ENCODE measurements around the gene PAPSS1.
"Not testable (repeated sequence)": the region's sequence is repeated elsewhere in the genome, so short reads cannot be mapped to it uniquely, and the experiment has no call there.

Gene PAPSS1

DNA sequence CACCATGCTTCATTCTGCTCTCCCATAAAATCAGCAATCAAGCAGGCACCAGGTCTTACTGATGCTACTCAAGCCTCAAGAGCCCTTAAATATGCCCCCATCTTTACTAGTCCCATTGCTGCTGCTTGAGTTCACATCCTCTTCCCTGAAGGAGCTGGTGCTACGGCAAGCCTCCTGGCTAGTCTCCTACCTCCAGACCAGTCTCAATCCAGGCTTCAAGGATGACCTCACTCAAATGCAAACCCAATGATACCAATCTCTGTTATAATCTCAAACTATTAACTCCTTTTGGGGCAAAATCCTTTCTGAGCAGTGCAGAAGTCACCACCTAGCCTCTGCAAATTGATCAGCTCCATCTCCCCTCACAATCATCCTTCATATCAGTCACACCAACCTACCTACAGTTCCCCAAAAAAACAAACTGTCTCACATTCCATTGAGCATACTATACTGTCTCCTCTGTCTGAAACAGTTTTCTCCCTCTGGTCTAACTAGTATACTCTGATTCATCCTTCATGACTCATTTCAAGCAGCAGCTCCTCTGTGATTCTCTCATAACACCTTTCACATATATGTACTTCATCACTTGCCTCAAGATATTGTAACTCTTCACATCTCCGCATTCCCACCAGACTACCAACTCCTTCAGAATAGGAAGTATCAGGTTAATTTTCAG, 30.0 kb downstream of the PAPSS1 start:
- DNase-seq (ENCODE audit: low read depth in 2 of 2) = no peak

GRCh38 chr4:107688421-107688820, 31.6 kb downstream of the PAPSS1 start:
- DNase-seq (ENCODE audit: low read depth in 2 of 2) = no peak

DNA sequence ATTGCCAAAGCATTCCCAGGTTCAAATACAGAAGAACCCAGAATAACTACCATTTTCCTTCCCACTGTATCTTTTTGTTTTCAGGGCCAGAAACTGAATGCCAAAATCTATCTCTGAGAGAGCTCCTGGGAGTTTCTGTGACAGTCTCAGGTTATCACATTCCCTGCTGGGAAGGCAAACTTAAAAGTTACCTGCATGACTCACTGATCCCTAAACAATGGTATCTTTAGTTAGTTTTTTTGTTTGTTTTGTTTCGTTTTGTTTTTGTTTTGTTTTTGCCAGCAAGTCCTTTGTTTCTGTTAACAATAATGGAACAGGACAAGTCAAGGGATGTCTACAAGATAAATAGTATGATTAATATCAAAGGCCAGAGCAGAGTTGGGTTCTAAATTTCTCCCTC, 34.3 kb downstream of the PAPSS1 start:
- DNase-seq (ENCODE audit: low read depth in 2 of 2) = no peak

DNA sequence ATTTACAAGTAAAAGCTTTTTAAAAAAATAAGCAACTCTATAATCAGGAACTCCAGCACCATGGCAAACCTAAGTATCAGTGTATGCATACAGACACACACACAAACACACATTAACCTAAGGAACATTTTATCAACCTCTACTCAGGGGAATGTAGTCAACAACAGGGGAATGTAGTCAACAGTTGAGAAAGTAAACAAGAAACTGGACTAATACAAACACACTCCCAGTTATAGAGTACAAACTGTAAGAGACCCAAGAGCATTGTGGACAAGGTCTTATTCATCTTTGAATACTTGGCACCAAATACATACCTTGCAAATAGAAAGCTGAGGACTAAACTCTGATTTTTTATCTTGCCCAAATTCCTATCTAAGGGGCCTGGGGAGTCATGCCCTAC, 36.2 kb downstream of the PAPSS1 start:
- DNase-seq (ENCODE audit: low read depth in 2 of 2) = no peak

GRCh38 chr4:107682306-107682705, 37.7 kb downstream of the PAPSS1 start:
- DNase-seq (ENCODE audit: low read depth in 2 of 2) = no peak

GRCh38 chr4:107669068-107669467, 51.0 kb downstream of the PAPSS1 start:
- no peak for DNase-seq (ENCODE audit: low read depth in 2 of 2)

DNA sequence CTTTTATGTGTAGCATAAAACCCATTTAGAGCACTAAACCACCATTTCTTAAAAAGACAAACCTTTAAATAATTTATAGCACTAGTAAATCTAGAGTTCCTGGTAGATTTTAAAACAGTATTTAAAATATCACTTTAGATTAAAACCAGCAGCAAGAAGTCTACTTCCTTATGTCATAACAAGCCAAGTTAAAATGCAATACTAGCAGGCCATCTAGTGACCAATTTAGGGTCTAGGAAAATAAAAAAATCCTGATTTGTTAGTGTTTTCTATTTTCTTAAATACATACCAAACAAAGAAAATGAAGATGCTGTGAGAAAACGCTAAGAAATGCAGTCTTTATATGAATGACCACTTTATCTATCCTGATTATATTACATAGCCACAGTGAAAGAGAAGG, 53.9 kb downstream of the PAPSS1 start:
- no peak for DNase-seq (ENCODE audit: low read depth in 2 of 2)

DNA sequence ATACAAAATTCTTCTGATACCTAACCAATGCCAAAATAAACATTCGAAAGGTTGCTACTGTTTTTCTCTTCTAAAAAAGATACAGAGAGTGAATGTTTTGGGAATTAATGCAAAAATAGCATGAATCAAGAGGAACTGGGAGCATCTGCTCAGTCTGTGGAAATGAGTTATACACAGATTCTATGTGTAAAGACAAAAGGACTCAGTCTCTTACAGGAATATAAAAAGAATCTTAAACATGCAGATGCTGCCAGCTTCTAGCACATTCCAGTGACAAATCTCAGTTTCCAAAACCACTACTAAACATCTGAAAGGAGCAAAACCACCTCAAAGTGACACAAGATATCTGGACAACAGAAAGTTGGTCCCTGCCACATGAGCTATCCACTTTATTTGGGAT, 55.0 kb downstream of the PAPSS1 start:
- DNase-seq (ENCODE audit: low read depth in 2 of 2) = no peak

GRCh38 chr4:107658400-107659336, 61.4 kb downstream of the PAPSS1 start:
- DNase-seq (ENCODE audit: low read depth in 2 of 2) = no peak

DNA sequence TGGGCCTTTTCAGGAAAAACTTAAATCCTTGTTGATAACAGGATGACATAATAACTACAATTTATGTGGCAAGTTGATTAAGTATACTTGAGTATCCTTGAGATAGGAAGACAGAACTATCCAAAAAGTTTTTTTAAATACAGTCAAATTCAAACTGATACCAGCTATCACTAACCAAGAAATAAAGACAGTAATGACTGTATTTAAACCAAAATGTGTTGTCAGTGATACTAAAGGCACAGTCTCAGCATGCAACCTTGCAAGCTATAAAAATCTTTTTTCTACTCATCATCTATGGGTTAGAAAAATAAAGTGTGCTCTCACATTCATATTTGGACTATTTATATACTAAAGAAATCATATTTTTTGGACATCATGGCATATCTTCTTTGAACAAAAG, 64.7 kb downstream of the PAPSS1 start:
- DNase-seq (ENCODE audit: low read depth in 2 of 2) = no peak

- DNase-seq (ENCODE audit: low read depth in 2 of 2) = no peak
These were observed 65.3 kb downstream of the PAPSS1 start for GRCh38 chr4:107654694-107655093.

DNA sequence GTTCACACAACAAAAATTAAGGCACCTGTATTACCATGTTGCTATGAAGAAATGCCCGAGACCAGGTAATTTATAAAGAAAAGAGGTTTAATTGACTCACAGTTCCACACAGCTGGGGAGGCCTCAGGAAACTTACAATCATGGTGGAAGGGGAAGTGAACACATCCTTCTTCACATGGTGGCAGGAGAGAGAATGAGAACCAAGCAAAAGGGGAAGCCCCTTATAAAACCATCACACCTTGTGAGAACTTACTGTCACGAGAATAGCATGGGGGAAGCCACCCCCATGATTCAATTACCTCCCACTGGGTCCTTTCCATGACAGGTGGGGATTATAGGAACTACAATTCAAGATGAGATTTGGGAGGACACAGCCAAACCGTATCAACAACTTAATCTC, 68.6 kb downstream of the PAPSS1 start:
- not testable (repeated sequence) for DNase-seq (ENCODE audit: low read depth in 2 of 2)

GRCh38 chr4:107650251-107650650, 69.8 kb downstream of the PAPSS1 start:
- no peak for DNase-seq (ENCODE audit: low read depth in 2 of 2)

DNA sequence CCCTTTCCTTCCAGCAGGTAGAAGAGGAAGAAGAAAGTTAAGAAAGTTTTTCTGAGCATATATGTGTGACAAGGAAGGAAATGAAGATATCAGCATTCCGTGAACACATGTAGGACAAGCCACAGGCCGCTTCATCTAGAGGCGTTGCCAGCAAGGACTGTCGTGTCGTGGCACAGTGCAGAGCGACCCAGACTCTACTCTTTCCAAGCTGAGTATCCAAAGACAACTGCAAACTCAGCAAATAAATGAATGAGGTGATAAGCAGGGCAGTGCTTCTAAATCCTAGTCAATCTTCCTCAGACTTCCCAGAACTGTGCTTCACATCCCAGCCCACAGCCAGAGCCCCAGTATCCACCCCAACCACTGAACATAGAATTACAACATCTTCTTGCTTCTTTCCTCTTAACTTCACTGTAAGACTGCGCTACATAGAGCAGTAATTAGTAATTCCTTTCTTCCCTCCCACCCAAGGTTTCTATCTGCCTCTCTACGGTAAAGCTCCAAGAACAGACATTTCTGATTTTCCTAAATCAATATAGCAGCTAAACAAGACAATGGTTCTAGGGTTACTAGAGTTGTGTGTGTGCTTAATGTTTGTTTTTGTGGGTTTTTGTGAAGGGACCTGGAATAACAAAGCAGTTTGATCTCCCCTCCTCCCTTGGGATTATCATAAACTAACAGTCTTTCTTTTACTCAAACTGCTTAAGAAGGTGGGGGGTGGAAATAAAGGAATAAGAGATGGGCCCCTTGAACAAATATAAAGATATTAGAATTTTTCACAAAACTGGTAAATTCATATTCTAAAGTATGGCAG, 71.6 kb downstream of the PAPSS1 start:
- no peak for DNase-seq (ENCODE audit: low read depth in 2 of 2)

GRCh38 chr4:107647591-107647990, 72.4 kb downstream of the PAPSS1 start:
- no peak for DNase-seq (ENCODE audit: low read depth in 2 of 2)

- no peak for DNase-seq (ENCODE audit: low read depth in 2 of 2)
These were observed 74.4 kb downstream of the PAPSS1 start for GRCh38 chr4:107645604-107646003.

GRCh38 chr4:107643021-107643420, 77.0 kb downstream of the PAPSS1 start:
- no peak for DNase-seq (ENCODE audit: low read depth in 2 of 2)

DNA sequence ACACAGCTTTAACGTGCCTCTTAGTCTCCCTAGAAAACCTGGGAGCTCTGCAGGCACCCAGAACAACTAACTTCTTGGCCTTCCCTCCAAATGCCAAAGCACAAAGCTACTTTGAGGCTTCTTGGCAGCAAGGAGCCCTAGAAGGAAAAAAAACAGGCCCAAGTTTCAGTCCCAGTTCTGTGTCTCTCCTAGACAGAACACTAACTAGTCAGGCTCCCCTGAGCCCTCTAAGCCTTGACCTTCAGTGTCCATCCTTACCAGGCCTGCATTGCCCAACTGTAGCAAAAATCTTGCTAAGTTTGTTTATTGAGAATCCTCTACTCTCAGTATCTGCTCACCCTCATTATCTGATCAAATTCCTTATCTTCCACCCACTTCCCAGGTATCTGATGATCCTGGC, 79.2 kb downstream of the PAPSS1 start:
- DNase-seq (ENCODE audit: low read depth in 2 of 2) = no peak

- DNase-seq (ENCODE audit: low read depth in 2 of 2) = no peak
These were observed 79.8 kb downstream of the PAPSS1 start for GRCh38 chr4:107640197-107640596.

DNA sequence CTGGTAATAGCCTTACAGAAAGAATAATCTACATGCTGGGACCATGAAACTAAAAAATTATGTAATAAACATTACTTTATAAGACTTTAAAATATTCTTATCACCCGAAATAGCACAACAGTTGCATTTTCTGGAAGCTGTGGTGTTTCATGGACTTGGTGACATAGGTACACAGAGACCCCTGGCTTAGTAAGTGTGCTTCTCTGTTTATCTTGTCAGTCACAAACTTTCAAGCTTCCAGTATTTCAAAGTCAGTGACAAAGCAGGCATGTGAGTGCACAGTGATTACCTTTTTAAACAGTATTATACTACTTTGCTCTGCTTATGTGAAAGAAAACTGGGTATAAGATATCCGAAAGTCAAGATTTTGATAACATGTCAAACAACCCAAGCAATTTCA, 84.3 kb downstream of the PAPSS1 start:
- no peak for DNase-seq (ENCODE audit: low read depth in 2 of 2)

DNA sequence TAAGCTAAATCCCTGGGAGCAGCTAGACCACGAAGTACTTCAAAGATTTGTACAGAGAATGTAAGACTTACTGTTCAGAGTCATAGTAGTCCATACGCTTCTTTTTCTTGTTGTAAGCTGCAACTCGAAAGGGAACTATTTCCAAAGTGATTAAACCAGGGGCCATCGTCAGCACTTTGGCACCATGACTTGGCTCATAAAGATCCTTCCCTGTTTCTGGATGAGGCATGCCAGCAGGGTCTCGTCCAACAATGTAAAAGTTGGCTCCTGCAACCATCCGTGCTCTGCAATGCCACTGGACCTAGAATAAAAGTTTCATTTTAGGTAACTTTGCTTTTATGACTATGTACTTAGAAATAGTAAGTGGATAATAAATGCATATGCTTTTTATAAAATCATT, 88.5 kb downstream of the PAPSS1 start:
- no peak for DNase-seq (ENCODE audit: low read depth in 2 of 2)

DNA sequence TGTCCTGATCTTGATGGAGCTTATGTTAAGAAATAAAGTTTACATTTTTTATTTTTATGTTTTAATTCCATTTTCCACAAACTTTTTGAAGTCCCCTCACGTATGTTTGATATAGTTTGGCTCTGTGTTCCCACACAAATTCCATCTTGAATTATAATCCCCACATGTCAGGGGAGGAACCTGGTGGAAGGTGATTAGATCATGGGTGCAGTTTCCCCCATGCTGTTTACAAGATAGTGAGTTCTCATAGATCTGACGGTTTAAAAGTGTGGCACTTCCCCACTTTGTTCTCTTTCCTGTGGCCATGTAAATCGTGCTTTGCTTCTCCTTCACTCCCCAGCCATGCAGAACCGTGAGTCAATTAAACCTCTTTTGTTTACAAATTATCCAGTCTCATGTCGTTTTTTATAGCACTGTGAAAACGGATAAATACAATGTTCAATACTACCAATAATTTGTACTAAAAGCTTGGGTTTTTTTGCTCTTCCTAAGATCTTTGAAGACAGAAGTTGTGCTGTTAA, 89.8 kb downstream of the PAPSS1 start:
- DNase-seq (ENCODE audit: low read depth in 2 of 2) = no peak

All from activated CD4-positive, alpha-beta T cell treated with anti-CD3 and anti-CD28 coated beads for 24 hours (primary cell).